Sigmoid colon (tissue), 7 donors: Measurements from ENCODE around the gene OAS3. TPM values are rescaled to one million over a fixed set of nuclear protein-coding genes. Genes with fewer than 3 reads are reported as not detected.
"Not testable (repeated sequence)": the region's sequence is repeated elsewhere in the genome, so short reads cannot be mapped to it uniquely, and the experiment has no call there.

Source experiments
- DNase-seq: peaks from one replicate; pipeline ENCODE4 v3.0.0-alpha.2; 2019
- H3K27ac ChIP-seq, 4 donors: fragments of 200-600 bp; sonication (generic); one replicate each; pipeline ENCODE4 v1.5.1; 2016 to 2019; ENCODE audit warnings: mild to moderate bottlenecking in 1 of 4
- H3K27me3 ChIP-seq, 3 donors: fragments of 200-600 bp; sonication (generic); one replicate each; pipeline ENCODE4 v1.5.1; 2019; ENCODE audit warnings: mild to moderate bottlenecking in 1 of 3
- H3K36me3 ChIP-seq, 4 donors: fragments of 200-600 bp; sonication (generic); one replicate each; pipeline ENCODE4 v1.5.1; 2016 to 2019
- H3K4me1 ChIP-seq, 4 donors: fragments of 200-600 bp; sonication (generic); one replicate each; pipeline ENCODE4 v1.5.1; 2017 to 2019
- H3K4me3 ChIP-seq, 4 donors: fragments of 200-600 bp; sonication (generic); one replicate each; pipeline ENCODE4 v1.5.1; 2017 to 2019; ENCODE audit warnings: mild to moderate bottlenecking in 2 of 4, moderate library complexity in 1 of 4
- H3K9me3 ChIP-seq, 4 donors: fragments of 200-600 bp in 3 of 4; sonication (generic) in 3 of 4; one replicate each; pipeline versions ENCODE4 v1.5.1 to v1.6.1; 2013 to 2019
- CTCF ChIP-seq, 4 experiments: fragments of 450-650 bp in 3 of 4; fragments of 200-600 bp in 1 of 4; IDR thresholded peaks; one replicate each; pipeline ENCODE4 v1.5.1; 2016 to 2019; ENCODE audit warnings: antibody characterized with exemption in 4 of 4, mild to moderate bottlenecking in 3 of 4, moderate library complexity in 2 of 4
- EP300 ChIP-seq, 4 donors: sonication (generic); formaldehyde crosslinking; IDR thresholded peaks; one replicate each; pipeline ENCODE4 v1.6.1; 2017; ENCODE audit warnings: antibody characterized with exemption in 4 of 4
- POLR2A ChIP-seq, 2 donors: fragments of 450-650 bp; IDR thresholded peaks; one replicate each; pipeline ENCODE4 v1.6.1; 2016; ENCODE audit warnings: antibody characterized with exemption in 2 of 2, mild to moderate bottlenecking in 2 of 2, moderate library complexity in 2 of 2
- POLR2AphosphoS5 ChIP-seq, 4 donors: sonication (generic); formaldehyde crosslinking; IDR thresholded peaks; one replicate each; pipeline ENCODE4 v1.6.1; 2017; ENCODE audit warnings: antibody characterized with exemption in 4 of 4
- WGBS, 2 donors: extraction: QIAGEN DNeasy Blood & Tissue Kit; methylation state at CpG; one replicate each; pipeline ENCODE4 v1.1.7; 2013; 5-methylcytosine and 5-hydroxymethylcytosine counted together
- intact Hi-C: fragments of 100-400 bp; cut with DNase I; formaldehyde crosslinking; loops from one replicate; pipeline ENCODE4 v1.15.1; 2023
- polyA plus RNA-seq, 3 donors: library from polyadenylated mRNA; stranded (reverse); fragments of 200-250 nt; gene quantifications; one replicate each; pipeline ENCODE4 v1.2.3, GENCODE V29; 2013
- total RNA-seq, 4 donors: library from RNA; depleted of rRNA; stranded (reverse); fragments of >200 nt; gene quantifications; one replicate each; pipeline ENCODE4 v1.1.0, GENCODE V29; 2016
- donor health status: healthy with polysubstance abuse.
- donor health status: Bipolar disorder and iron deficiency.
- donor health status: healthy.

The OAS3 gene
- total and polyA plus RNA-seq, 7 donors: 1.8 to 37.0 (median 6.1) TPM

- no peak overlapping the region for H3K4me3 ChIP-seq
- H3K27me3 ChIP-seq: no peaks in the 10 kb centered on the region
- 97 to 99% methylated on average over 1 of the region's 1 CpG for WGBS, 2 donors
- intact Hi-C loops: no loop called here
- TF ChIP-seq CTCF (IDR thresholded peaks at IDR 0.05): no peak
- H3K4me1 ChIP-seq: no peaks in the 10 kb centered on the region
- peaks cover 3 to 8% (median 4%) of the 10 kb centered on the region in 4 donors for H3K9me3 ChIP-seq
- H3K27ac ChIP-seq: no peak overlapping the region
- no peak for DNase-seq
- no peaks in the 10 kb centered on the region for H3K36me3 ChIP-seq
These were observed 47.5 kb downstream of the OAS3 start for GRCh38 chr12:112985642-112986290.

GRCh38 chr12:112986291-112986800, 48.1 kb downstream of the OAS3 start:
- no peak overlapping the region for H3K4me3 ChIP-seq
- H3K9me3 ChIP-seq: peaks cover 3 to 8% (median 4%) of the 10 kb centered on the region in 4 donors
- TF ChIP-seq POLR2AphosphoS5 (IDR thresholded peaks at IDR 0.05) (no peak), CTCF (IDR thresholded peaks at IDR 0.05) (no peak), POLR2A (IDR thresholded peaks at IDR 0.05) (no peak), EP300 (IDR thresholded peaks at IDR 0.05) (no peak)
- H3K27me3 ChIP-seq: no peaks in the 10 kb centered on the region
- H3K4me1 ChIP-seq: no peaks in the 10 kb centered on the region
- no peak for DNase-seq
- intact Hi-C loops: no loop called here
- no peaks in the 10 kb centered on the region for H3K36me3 ChIP-seq
- H3K27ac ChIP-seq: no peak overlapping the region
- WGBS, 2 donors: 96 to 97% methylated on average over 7 of the region's 7 CpGs

GRCh38 chr12:112987561-112987960, 49.3 kb downstream of the OAS3 start:
- TF ChIP-seq POLR2A (IDR thresholded peaks at IDR 0.05): no peak
- no peak for TF ChIP-seq EP300 (IDR thresholded peaks at IDR 0.05)
- no peak for TF ChIP-seq CTCF (IDR thresholded peaks at IDR 0.05)
- no peak for TF ChIP-seq POLR2AphosphoS5 (IDR thresholded peaks at IDR 0.05)
- DNase-seq: no peak
- no peaks in the 10 kb centered on the region for H3K27me3 ChIP-seq
- H3K4me1 ChIP-seq: no peaks in the 10 kb centered on the region
- H3K4me3 ChIP-seq: no peak overlapping the region
- H3K27ac ChIP-seq: no peak overlapping the region
- H3K36me3 ChIP-seq: no peaks in the 10 kb centered on the region
- intact Hi-C loops: no loop called here
- WGBS, 2 donors: 82 to 94% methylated on average over 2 of the region's 2 CpGs
- H3K9me3 ChIP-seq: peaks cover 3 to 8% (median 4%) of the 10 kb centered on the region in 4 donors

- Histone ChIP-seq H3K27me3 (no peaks in the 10 kb centered on the region), H3K4me3 (no peak overlapping the region), H3K9me3 (peaks cover 3 to 8% (median 4%) of the 10 kb centered on the region in 4 donors), H3K36me3 (no peaks in the 10 kb centered on the region), H3K4me1 (no peaks in the 10 kb centered on the region), H3K27ac (no peak overlapping the region)
- WGBS, 2 donors: 37 to 42% methylated on average over 3 of the region's 3 CpGs
- DNase-seq: no peak
- TF ChIP-seq EP300 (IDR thresholded peaks at IDR 0.05) (no peak), POLR2A (IDR thresholded peaks at IDR 0.05) (no peak), POLR2AphosphoS5 (IDR thresholded peaks at IDR 0.05) (no peak), CTCF (IDR thresholded peaks at IDR 0.05) (no peak)
- intact Hi-C loops: no loop called here
These were observed 50.0 kb downstream of the OAS3 start for GRCh38 chr12:112988224-112988623.

- H3K27ac ChIP-seq, intact Hi-C loops: not testable (repeated sequence)
- WGBS, 2 donors: 88 to 91% methylated on average over 3 of the region's 3 CpGs
These were observed 50.6 kb downstream of the OAS3 start for GRCh38 chr12:112988823-112989385.

More at GRCh38 chr12:112988823-112989385, 50.6 kb downstream of the OAS3 start:
- H3K27me3 ChIP-seq, H3K36me3 ChIP-seq, DNase-seq, H3K4me1 ChIP-seq, H3K4me3 ChIP-seq, H3K9me3 ChIP-seq: not testable (repeated sequence)
